Measurements from ENCODE around the gene TFF2. TPM values are rescaled to one million over a fixed set of nuclear protein-coding genes. Genes with fewer than 3 reads are reported as not detected.

TFF2 gene
- total RNA-seq, 1 donor = not detected

- Histone ChIP-seq H3K27ac (ENCODE audit: low read depth, low read length) (no peak overlapping the region), H4K20me1 (ENCODE audit: insufficient read depth, low read length) (no peaks in the 10 kb centered on the region), H3K9me3 (ENCODE audit: low read depth, low read length) (no peaks in the 10 kb centered on the region), H3K27me3 (ENCODE audit: insufficient read depth, low read length) (peaks cover 8% of the 10 kb centered on the region), H3K4me2 (ENCODE audit: insufficient read depth, low read length) (no peak overlapping the region), H3K4me1 (ENCODE audit: insufficient read depth, low read length) (no peaks in the 10 kb centered on the region), H3K79me2 (ENCODE audit: insufficient read depth, low read length) (no peaks in the 10 kb centered on the region), H3K4me3 (ENCODE audit: insufficient read depth, low read length) (no peak overlapping the region), H2AFZ (ENCODE audit: low read length) (no peak overlapping the region), H3K36me3 (ENCODE audit: insufficient read depth, low read length) (no peaks in the 10 kb centered on the region)
- DNase-seq (ENCODE audit: insufficient read length, low spot score, missing footprints) = no peak
- no peak for TF ChIP-seq CTCF (IDR thresholded peaks at IDR 0.05; ENCODE audit: extremely low read depth, low read depth, low read length)
Observed at GRCh38 chr21:42384156-42384945, 33.6 kb upstream of the TFF2 start.

GRCh38 chr21:42383331-42383730 is 32.5 kb upstream of the TFF2 start:
- H3K79me2 ChIP-seq (ENCODE audit: insufficient read depth, low read length) = no peaks in the 10 kb centered on the region
- no peaks in the 10 kb centered on the region for H3K9me3 ChIP-seq (ENCODE audit: low read depth, low read length)
- DNase-seq (ENCODE audit: insufficient read length, low spot score, missing footprints) = no peak
- H3K4me1 ChIP-seq (ENCODE audit: insufficient read depth, low read length) = no peaks in the 10 kb centered on the region
- no peaks in the 10 kb centered on the region for H3K36me3 ChIP-seq (ENCODE audit: insufficient read depth, low read length)
- no peak overlapping the region for H2AFZ ChIP-seq (ENCODE audit: low read length)
- no peak overlapping the region for H3K4me3 ChIP-seq (ENCODE audit: insufficient read depth, low read length)
- H3K27me3 ChIP-seq (ENCODE audit: insufficient read depth, low read length) = peaks cover 5% of the 10 kb centered on the region
- no peak overlapping the region for H3K4me2 ChIP-seq (ENCODE audit: insufficient read depth, low read length)
- no peak for TF ChIP-seq CTCF (IDR thresholded peaks at IDR 0.05; ENCODE audit: extremely low read depth, low read depth, low read length)
- H3K27ac ChIP-seq (ENCODE audit: low read depth, low read length) = no peak overlapping the region
- H4K20me1 ChIP-seq (ENCODE audit: insufficient read depth, low read length) = no peaks in the 10 kb centered on the region

- no peak for DNase-seq (ENCODE audit: insufficient read length, low spot score, missing footprints)
- TF ChIP-seq CTCF (IDR thresholded peaks at IDR 0.05; ENCODE audit: extremely low read depth, low read depth, low read length) = no peak
Observed at GRCh38 chr21:42382915-42383314, 32.1 kb upstream of the TFF2 start.

GRCh38 chr21:42381347-42381984 is 30.7 kb upstream of the TFF2 start:
- H4K20me1 ChIP-seq (ENCODE audit: insufficient read depth, low read length) = no peaks in the 10 kb centered on the region
- H3K4me2 ChIP-seq (ENCODE audit: insufficient read depth, low read length) = no peak overlapping the region
- no peaks in the 10 kb centered on the region for H3K9me3 ChIP-seq (ENCODE audit: low read depth, low read length)
- peak; percentile 66 for TF ChIP-seq CTCF (IDR thresholded peaks at IDR 0.05; ENCODE audit: extremely low read depth, low read depth, low read length)
- no peaks in the 10 kb centered on the region for H3K4me1 ChIP-seq (ENCODE audit: insufficient read depth, low read length)
- H3K79me2 ChIP-seq (ENCODE audit: insufficient read depth, low read length) = no peaks in the 10 kb centered on the region
- no peak overlapping the region for H3K27ac ChIP-seq (ENCODE audit: low read depth, low read length)
- no peaks in the 10 kb centered on the region for H3K36me3 ChIP-seq (ENCODE audit: insufficient read depth, low read length)
- no peak overlapping the region for H2AFZ ChIP-seq (ENCODE audit: low read length)
- H3K4me3 ChIP-seq (ENCODE audit: insufficient read depth, low read length) = no peak overlapping the region
- no peak for DNase-seq (ENCODE audit: insufficient read length, low spot score, missing footprints)
- H3K27me3 ChIP-seq (ENCODE audit: insufficient read depth, low read length) = no peaks in the 10 kb centered on the region

More at GRCh38 chr21:42382915-42383314, 32.1 kb upstream of the TFF2 start:
- Histone ChIP-seq H3K79me2 (ENCODE audit: insufficient read depth, low read length) (no peaks in the 10 kb centered on the region), H4K20me1 (ENCODE audit: insufficient read depth, low read length) (no peaks in the 10 kb centered on the region), H3K36me3 (ENCODE audit: insufficient read depth, low read length) (no peaks in the 10 kb centered on the region), H3K27ac (ENCODE audit: low read depth, low read length) (no peak overlapping the region), H2AFZ (ENCODE audit: low read length) (no peak overlapping the region), H3K4me2 (ENCODE audit: insufficient read depth, low read length) (no peak overlapping the region), H3K9me3 (ENCODE audit: low read depth, low read length) (no peaks in the 10 kb centered on the region), H3K4me1 (ENCODE audit: insufficient read depth, low read length) (no peaks in the 10 kb centered on the region), H3K4me3 (ENCODE audit: insufficient read depth, low read length) (no peak overlapping the region), H3K27me3 (ENCODE audit: insufficient read depth, low read length) (peaks cover 4% of the 10 kb centered on the region)
